Colonic mucosa (tissue), 4 donors: ENCODE results near the gene PPIH. TPM values are rescaled to one million over a fixed set of nuclear protein-coding genes. Genes with fewer than 3 reads are reported as not detected.

Source experiments
- DNase-seq: peaks from one replicate; pipeline ENCODE4 v3.0.0-alpha.2; 2020
- H3K27ac ChIP-seq: fragments of 200-600 bp; one replicate; pipeline ENCODE4 v1.8.0; 2021
- H3K27me3 ChIP-seq: fragments of 200-600 bp; one replicate; pipeline ENCODE4 v1.8.0; 2021
- H3K36me3 ChIP-seq: fragments of 200-600 bp; one replicate; pipeline ENCODE4 v1.8.0; 2021
- H3K4me1 ChIP-seq: fragments of 200-600 bp; one replicate; pipeline ENCODE4 v1.8.0; 2021; ENCODE audit warnings: mild to moderate bottlenecking
- H3K4me3 ChIP-seq: fragments of 200-600 bp; one replicate; pipeline ENCODE4 v1.8.0; 2021
- H3K9ac ChIP-seq, 2 donors: one replicate each; pipeline ENCODE4 v1.7.0; 2013; ENCODE audit warnings: control low read depth in 2 of 2, low read depth in 2 of 2, low read length in 2 of 2
- H3K9me3 ChIP-seq: fragments of 200-600 bp; one replicate; pipeline ENCODE4 v1.8.0; 2021
- CTCF ChIP-seq: fragments of 200-600 bp; IDR thresholded peaks from one replicate; pipeline ENCODE4 v1.8.0; 2022; ENCODE audit warnings: antibody characterized with exemption, mild to moderate bottlenecking
- intact Hi-C: fragments of 100-400 bp; cut with DNase I; formaldehyde crosslinking; loops from one replicate; pipeline ENCODE4 v1.14.1; 2022
- total RNA-seq, 2 donors: library from RNA; stranded (reverse); fragmentation: NEBNext Ultra II Directional in 1 of 2; extraction: Animal tissue kit (Norgen Biotek cat#: 25700) in 1 of 2; gene quantifications; one replicate each; pipeline ENCODE4 v1.2.1, GENCODE V29; 2021
- donor health status: healthy.
- donor health status: DM: no; HTN: no; CAD: no.
- donor health status: DM: no; HTN: no; CAD: no.

The PPIH gene
- total RNA-seq, 2 donors from 2014 or later = 35.0 to 70.8 TPM

GRCh38 chr1:42639116-42639515 lies 19.1 kb upstream of the PPIH start:
- no peak overlapping the region for H3K9ac ChIP-seq
- no peak for TF ChIP-seq CTCF
- DNase-seq = no peak
- H3K27ac ChIP-seq = no peak overlapping the region
- H3K9me3 ChIP-seq = no peaks in the 10 kb centered on the region
- H3K4me3 ChIP-seq = no peak overlapping the region
- intact Hi-C loops = no loop called here
- no peaks in the 10 kb centered on the region for H3K27me3 ChIP-seq
- no peaks in the 10 kb centered on the region for H3K36me3 ChIP-seq
- no peaks in the 10 kb centered on the region for H3K4me1 ChIP-seq

GRCh38 chr1:42646056-42646455 lies 12.2 kb upstream of the PPIH start:
- Histone ChIP-seq H3K36me3 (no peaks in the 10 kb centered on the region), H3K9ac (no peak overlapping the region), H3K4me1 (no peaks in the 10 kb centered on the region), H3K9me3 (no peaks in the 10 kb centered on the region), H3K27ac (no peak overlapping the region), H3K27me3 (no peaks in the 10 kb centered on the region), H3K4me3 (no peak overlapping the region)
- DNase-seq = no peak
- no peak for TF ChIP-seq CTCF
- intact Hi-C loops = no loop called here

GRCh38 chr1:42657201-42657600 lies 1.0 kb upstream of the PPIH start:
- no peak for TF ChIP-seq CTCF
- peaks cover 6% of the 10 kb centered on the region for H3K4me1 ChIP-seq
- no peak for DNase-seq
- peak overlapping the region; percentile 63 for H3K27ac ChIP-seq
- H3K9me3 ChIP-seq = no peaks in the 10 kb centered on the region
- H3K27me3 ChIP-seq = no peaks in the 10 kb centered on the region
- intact Hi-C loops = no loop called here
- no peaks in the 10 kb centered on the region for H3K36me3 ChIP-seq
- no peak overlapping the region for H3K4me3 ChIP-seq
- no peak overlapping the region for H3K9ac ChIP-seq

- TF ChIP-seq CTCF = no peak
- H3K4me3 ChIP-seq = peak overlapping the region; percentile 63
- H3K36me3 ChIP-seq = no peaks in the 10 kb centered on the region
- H3K4me1 ChIP-seq = peaks cover 6% of the 10 kb centered on the region
- no peak for DNase-seq
- no peaks in the 10 kb centered on the region for H3K27me3 ChIP-seq
- H3K27ac ChIP-seq = peak overlapping the region; percentile 63
- H3K9me3 ChIP-seq = no peaks in the 10 kb centered on the region
- peak overlapping the region; percentile 79 to 94 for H3K9ac ChIP-seq
- intact Hi-C loops = no loop called here
Observed at GRCh38 chr1:42658877-42659337, 684 bp downstream of the PPIH start.

GRCh38 chr1:42660907-42661500 lies 2.8 kb downstream of the PPIH start:
- TF ChIP-seq CTCF = no peak
- H3K4me1 ChIP-seq = peaks cover 6% of the 10 kb centered on the region
- no peak overlapping the region for H3K9ac ChIP-seq
- no peak overlapping the region for H3K4me3 ChIP-seq
- H3K9me3 ChIP-seq = no peaks in the 10 kb centered on the region
- no peak for DNase-seq
- no peaks in the 10 kb centered on the region for H3K27me3 ChIP-seq
- H3K36me3 ChIP-seq = peaks cover 3% of the 10 kb centered on the region
- intact Hi-C loops = no loop called here
- no peak overlapping the region for H3K27ac ChIP-seq
